Measurements from ENCODE around the gene ZPLD1. TPM values are rescaled to one million over a fixed set of nuclear protein-coding genes. Genes with fewer than 3 reads are reported as not detected.

The ZPLD1 gene
- total RNA-seq, 2 donors from 2014 or later = not detected

DNA sequence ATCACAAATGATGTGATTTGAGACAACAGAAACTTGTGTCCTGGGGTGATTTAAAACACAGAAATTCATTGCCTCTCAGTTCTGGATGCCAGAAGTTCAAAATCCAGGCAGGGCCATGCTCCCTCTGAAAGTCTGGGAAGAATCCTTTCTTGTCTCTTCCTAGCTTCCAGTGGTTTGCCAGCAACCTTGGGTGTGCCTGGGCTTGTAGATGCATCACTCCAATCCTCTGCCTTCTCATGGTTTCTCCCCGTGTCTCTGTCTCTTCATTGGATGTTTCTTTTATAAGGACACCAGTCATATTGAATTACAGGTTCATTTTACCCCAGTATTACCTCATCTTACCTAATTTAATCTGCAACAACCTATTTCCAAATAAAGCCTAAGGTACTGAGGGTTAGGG lies 16.7 kb downstream of the ZPLD1 start:
- no peaks in the 10 kb centered on the region for H3K9me3 Mint-ChIP-seq
- no peak for ATAC-seq
- H3K27ac Mint-ChIP-seq = no peak overlapping the region
- no peak for DNase-seq (ENCODE audit: low spot score in 2 of 2)
- H3K36me3 Mint-ChIP-seq = no peaks in the 10 kb centered on the region

DNA sequence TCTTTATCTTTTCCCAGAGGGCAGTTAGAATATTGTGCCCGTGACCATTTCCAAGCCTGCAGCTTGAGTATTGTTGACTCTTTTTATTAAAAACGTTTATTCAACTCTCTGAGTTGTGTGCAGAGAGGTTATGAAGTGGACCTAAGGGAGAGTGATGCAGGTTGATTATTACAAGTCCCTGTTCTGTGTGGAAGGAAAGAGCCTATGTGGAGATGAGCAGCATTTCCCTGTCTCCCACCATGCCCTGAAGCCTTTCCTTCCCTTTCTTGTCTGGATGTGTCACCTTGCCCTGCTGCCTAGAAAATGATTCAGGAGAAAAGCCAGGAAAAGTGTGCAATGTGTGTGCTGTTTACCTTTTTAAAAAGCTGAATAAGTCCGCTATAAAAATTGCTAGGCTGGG lies 19.4 kb downstream of the ZPLD1 start:
- H3K27ac Mint-ChIP-seq = no peak overlapping the region
- ATAC-seq (no peak), DNase-seq (ENCODE audit: low spot score in 2 of 2) (no peak)
- no peaks in the 10 kb centered on the region for H3K9me3 Mint-ChIP-seq
- H3K36me3 Mint-ChIP-seq = no peaks in the 10 kb centered on the region

DNA sequence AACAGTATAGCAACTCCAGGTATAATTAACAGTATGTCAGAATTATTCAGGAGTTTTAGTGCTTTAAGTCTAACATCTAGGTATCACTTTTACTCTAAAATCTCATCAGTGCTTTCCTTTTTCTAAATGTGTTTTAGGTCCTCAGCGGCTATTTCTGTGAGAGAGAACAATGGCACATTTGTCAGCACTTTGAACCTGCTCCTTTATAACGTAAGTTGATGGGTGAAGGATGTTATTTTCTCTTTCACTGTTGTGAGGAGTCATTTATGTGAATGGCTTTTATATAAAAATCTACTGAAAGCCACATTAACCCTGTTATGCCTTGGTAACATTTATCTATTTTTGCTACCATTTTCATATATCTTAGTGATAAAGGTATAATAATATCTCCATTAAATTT lies 22.8 kb downstream of the ZPLD1 start:
- DNase-seq (ENCODE audit: low spot score in 2 of 2) (no peak), ATAC-seq (no peak)
- Mint-ChIP-seq H3K36me3 (no peaks in the 10 kb centered on the region), H3K27ac (no peak overlapping the region), H3K9me3 (no peaks in the 10 kb centered on the region)

DNA sequence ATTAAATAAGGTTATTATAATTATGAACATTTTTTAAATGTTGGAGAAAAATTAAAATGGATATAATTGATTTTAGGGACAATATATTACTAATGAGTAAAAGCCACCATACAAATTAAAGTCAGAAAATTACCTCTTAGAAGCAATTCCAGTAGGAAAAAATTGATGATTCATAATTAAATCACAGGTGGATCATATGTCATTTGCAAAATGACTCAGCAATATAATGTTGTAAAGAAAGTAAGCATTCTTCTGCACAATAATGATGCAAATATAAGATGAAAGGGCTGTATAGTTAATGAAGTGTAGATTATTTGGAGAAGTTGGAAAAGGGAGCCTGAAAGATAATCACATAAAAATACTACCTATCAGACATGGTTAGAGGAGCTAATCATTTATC lies 25.8 kb downstream of the ZPLD1 start:
- Mint-ChIP-seq H3K27ac (no peak overlapping the region), H3K9me3 (no peaks in the 10 kb centered on the region), H3K36me3 (no peaks in the 10 kb centered on the region)
- DNase-seq (ENCODE audit: low spot score in 2 of 2) (no peak), ATAC-seq (no peak)

DNA sequence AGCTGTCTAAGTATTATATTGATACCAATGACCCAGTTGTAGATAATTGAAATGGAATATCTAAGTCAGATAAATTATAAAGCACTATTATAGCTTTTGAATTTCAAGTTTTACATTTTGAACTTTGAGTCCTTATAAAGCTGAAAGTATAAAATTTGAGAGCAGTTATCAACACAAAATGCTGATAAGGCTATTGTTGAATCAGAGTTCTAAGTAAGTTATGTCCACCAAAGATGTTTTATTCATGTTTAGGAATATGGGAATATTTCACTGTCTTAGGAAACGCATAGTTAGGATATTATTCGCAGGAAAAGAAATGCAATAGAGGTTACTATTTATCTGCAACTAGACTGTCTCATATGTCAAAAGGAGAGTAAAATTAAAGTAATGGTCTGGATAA lies 29.4 kb downstream of the ZPLD1 start:
- ATAC-seq (no peak), DNase-seq (ENCODE audit: low spot score in 2 of 2) (no peak)
- Mint-ChIP-seq H3K9me3 (no peaks in the 10 kb centered on the region), H3K36me3 (no peaks in the 10 kb centered on the region), H3K27ac (no peak overlapping the region)

DNA sequence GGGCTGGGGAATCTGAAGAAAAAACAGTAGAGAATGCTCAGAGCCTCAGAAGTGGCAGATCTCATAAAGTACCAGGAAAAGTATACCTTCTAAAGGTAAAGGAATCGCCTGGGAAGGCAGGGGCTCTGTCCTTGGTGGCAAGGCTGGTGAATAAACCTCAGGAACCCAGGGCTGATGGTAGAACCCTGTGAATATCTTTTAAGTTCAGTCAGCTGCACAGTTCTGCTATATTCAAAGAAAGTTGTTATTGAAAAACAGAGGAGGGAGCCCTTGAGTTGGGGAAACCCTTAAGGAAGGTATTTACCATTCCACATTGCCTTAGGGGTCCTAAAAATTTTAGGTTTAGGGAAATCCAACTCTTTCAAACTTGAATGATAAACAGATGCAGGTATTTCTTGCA lies 31.2 kb downstream of the ZPLD1 start:
- H3K9me3 Mint-ChIP-seq = no peaks in the 10 kb centered on the region
- ATAC-seq = no peak
- H3K27ac Mint-ChIP-seq = no peak overlapping the region
- H3K36me3 Mint-ChIP-seq = no peaks in the 10 kb centered on the region
- DNase-seq (ENCODE audit: low spot score in 2 of 2) = no peak

DNA sequence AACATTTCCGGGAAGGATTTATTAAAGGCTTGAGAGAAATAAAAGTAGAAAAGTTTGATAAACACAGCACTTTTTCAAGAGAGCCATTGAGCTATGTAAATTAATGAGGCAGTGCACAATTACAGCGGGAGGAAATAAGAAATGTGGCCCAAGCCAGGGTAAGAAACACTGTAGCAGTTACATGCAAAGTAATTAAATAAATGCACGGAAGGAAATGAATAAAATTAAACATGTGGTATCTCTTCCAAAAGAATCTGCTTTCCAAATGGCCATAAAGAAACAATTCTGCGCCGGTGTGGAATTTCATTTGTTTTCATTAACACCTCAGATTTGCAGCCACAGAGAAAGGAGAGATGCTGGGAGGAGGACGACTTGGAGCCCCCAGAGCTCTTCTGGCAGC lies 35.3 kb downstream of the ZPLD1 start:
- no peaks in the 10 kb centered on the region for H3K9me3 Mint-ChIP-seq
- no peak for ATAC-seq
- no peak overlapping the region for H3K27ac Mint-ChIP-seq
- no peaks in the 10 kb centered on the region for H3K36me3 Mint-ChIP-seq
- no peak for DNase-seq (ENCODE audit: low spot score in 2 of 2)

DNA sequence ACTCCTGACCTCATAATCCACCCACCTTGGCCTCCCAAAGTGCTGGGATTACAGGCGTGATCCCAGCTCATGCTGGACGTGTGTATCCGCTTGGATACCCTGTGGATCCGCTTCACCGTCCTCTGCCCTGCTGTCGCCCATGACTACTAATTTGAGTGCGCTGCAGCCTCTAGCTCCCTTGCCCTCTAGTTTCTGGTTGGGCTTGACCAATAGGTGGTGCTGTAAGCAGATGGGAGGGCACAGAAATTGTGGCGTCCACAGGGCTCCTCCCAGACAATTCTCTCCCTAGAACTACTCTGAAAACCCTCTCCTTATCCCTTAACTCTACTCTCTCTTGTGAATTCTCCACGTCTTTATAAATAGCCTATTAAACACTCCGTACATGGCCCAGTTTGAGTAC lies 36.2 kb downstream of the ZPLD1 start:
- ATAC-seq (no peak), DNase-seq (ENCODE audit: low spot score in 2 of 2) (no peak)
- H3K36me3 Mint-ChIP-seq = no peaks in the 10 kb centered on the region
- no peaks in the 10 kb centered on the region for H3K9me3 Mint-ChIP-seq
- H3K27ac Mint-ChIP-seq = no peak overlapping the region

DNA sequence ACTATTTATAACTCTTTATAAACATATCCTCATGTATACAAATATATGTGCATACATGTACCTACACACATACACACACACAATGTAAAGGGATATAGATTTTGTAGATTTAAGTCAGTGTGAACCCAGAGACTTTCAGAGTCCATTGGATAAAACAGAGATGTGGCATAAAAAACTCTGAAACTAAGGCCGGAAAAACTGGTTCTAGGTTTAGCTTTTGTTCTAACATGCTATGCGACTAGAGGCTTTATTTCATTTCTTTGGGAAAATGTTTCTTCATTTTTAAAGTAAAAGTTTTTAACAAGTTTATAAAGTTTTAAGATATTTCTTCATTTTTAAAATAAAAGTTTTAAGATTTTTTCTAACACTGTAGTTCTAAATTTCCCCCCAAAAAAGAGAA lies 36.7 kb downstream of the ZPLD1 start:
- no peak overlapping the region for H3K27ac Mint-ChIP-seq
- DNase-seq (ENCODE audit: low spot score in 2 of 2) = no peak
- H3K36me3 Mint-ChIP-seq = no peaks in the 10 kb centered on the region
- ATAC-seq = no peak
- no peaks in the 10 kb centered on the region for H3K9me3 Mint-ChIP-seq

DNA sequence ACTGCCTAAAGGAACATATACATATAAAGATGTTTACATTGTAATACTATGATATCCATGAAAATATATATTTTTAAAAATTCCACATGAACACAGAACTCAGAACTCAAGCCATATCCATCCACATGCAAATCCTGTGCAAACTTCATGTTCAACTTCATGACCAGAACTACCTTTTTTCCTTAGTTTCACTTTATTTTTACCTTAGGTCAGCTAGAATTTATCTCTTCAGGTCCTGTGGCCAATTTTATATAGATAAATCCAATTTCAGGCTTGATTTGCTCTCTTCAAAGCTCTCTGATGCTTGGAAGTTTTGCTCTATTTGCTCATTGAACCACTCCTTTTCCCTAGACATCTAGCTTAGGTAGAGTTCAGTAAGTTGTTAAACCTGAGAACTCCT lies 38.8 kb downstream of the ZPLD1 start:
- no peaks in the 10 kb centered on the region for H3K36me3 Mint-ChIP-seq

DNA sequence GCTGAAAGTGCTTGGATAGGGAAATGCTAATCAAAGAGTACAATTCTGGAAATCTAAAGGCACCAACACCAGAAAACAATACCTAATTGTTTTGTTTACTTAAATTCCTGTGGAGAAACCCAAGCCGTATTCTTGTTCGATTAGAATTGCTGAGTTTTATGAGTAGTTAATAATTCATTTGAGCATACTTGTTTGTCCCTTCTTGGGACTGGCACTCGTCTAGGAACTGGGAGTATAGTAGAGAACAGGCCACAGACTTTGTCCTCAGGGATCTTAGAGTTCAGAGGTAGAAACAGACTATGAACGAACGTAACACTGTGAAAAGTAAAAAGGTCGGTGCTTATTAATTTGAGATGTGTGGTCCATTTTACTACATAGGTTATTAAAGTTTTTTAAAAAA lies 39.4 kb downstream of the ZPLD1 start:
- H3K27ac Mint-ChIP-seq = no peak overlapping the region
- DNase-seq (ENCODE audit: low spot score in 2 of 2) (no peak), ATAC-seq (no peak)
- H3K9me3 Mint-ChIP-seq = no peaks in the 10 kb centered on the region
- no peaks in the 10 kb centered on the region for H3K36me3 Mint-ChIP-seq

More for the DNA sequence above, 38.8 kb downstream of the ZPLD1 start:
- no peak for ATAC-seq
- no peak for DNase-seq (ENCODE audit: low spot score in 2 of 2)
- Mint-ChIP-seq H3K9me3 (no peaks in the 10 kb centered on the region), H3K27ac (no peak overlapping the region)

DNA sequence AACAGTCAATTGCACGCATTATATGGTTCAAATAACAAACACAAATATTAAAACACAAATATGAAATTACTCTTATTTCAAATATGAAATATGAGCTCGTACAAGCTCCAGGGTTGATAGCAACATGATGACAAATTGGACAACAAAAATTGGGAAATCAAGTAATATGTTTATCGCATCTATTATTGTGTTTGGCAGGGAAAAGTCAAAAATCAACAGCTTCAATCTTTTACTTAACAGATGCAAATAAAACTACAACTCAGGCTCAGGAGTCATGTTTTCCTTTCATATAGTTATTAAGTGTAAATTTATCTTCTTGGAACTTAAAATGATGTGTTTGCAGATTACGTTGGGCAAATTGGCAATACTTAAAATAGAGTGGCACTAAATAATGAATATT lies 41.4 kb downstream of the ZPLD1 start:
- no peaks in the 10 kb centered on the region for H3K36me3 Mint-ChIP-seq
- DNase-seq (ENCODE audit: low spot score in 2 of 2) = no peak
- no peak for ATAC-seq
- H3K9me3 Mint-ChIP-seq = no peaks in the 10 kb centered on the region
- no peak overlapping the region for H3K27ac Mint-ChIP-seq

DNA sequence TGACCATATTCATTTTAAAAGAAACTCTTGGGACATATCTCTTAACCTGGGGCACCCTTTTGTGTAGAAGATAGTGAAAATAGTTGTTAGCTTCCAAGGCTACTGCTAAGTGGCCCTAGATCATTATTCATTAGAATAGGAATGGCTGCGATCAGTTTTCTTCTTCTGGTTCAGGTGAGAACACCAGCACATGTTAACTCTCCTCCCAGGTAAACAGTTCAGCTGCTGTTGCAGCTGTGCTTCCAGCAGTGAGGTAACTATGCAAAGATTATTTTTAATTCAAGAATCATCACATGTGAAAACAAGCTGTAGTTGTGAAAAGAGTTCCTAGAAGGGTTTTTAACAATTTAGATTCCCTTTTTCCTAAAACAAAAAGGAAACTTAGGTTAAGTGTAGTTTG lies 43.3 kb downstream of the ZPLD1 start:
- H3K27ac Mint-ChIP-seq = no peak overlapping the region
- H3K9me3 Mint-ChIP-seq = no peaks in the 10 kb centered on the region
- DNase-seq (ENCODE audit: low spot score in 2 of 2) (no peak), ATAC-seq (no peak)
- H3K36me3 Mint-ChIP-seq = no peaks in the 10 kb centered on the region

DNA sequence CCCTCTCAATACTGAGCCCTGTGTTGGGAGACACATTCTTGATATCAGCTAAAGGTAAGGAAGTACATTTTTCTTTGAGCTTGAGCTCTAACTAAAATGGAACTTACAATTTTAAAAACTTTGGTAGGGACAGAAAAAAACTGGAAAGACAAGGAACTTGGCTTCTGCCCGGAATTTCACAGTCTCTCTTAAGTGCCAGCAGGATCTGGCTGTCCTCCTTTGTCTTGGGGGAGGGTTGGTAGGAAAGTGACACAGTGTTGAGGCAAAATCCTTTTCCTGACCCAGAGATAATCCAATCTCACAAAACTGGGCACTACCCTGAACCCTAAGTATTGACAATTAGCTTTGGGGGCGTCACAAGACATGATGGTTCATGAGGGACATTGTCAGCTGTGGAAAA lies 45.3 kb downstream of the ZPLD1 start:
- no peak for ATAC-seq
- Mint-ChIP-seq H3K9me3 (no peaks in the 10 kb centered on the region), H3K27ac (no peak overlapping the region), H3K36me3 (no peaks in the 10 kb centered on the region)
- DNase-seq (ENCODE audit: low spot score in 2 of 2) = no peak

DNA sequence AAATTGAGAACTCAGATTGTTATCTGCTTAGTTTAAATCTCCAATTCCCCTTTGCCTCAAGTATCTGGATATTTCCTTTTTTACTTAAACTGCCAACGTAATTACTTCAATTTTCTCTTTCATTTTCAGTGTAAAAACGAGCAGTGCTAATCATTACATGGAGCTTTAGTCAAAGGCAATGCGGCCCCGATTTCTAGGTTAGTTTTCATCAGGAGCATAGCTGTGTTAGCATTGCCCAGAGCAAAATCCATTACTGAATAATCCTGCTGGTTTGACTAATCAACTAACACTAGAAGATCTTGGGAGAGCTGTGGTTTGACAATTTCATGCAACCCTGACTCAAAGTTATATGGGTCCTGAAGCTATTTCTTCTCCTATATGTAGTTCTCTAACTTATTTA lies 46.2 kb downstream of the ZPLD1 start:
- ATAC-seq (no peak), DNase-seq (ENCODE audit: low spot score in 2 of 2) (no peak)
- H3K27ac Mint-ChIP-seq = no peak overlapping the region
- H3K9me3 Mint-ChIP-seq = no peaks in the 10 kb centered on the region
- no peaks in the 10 kb centered on the region for H3K36me3 Mint-ChIP-seq

DNA sequence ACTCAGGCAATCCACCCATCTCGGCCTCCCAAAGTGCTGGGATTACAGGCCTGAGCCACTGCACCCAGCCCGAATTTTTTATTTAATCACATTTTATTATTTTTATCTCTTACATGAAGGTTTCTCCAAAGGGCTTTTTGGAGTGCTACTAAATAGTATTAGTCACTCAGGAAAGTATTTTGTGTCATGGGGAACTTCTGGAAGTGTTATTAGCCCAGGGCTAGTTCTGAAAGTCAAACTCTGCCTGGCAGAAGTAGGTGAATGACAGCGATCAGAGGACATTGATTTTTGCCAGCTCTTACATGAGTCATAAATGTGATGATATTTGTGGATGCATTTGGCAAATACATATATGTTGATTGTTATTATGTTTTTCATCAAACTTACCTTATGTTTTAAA lies 48.7 kb downstream of the ZPLD1 start:
- DNase-seq (ENCODE audit: low spot score in 2 of 2) = no peak
- H3K9me3 Mint-ChIP-seq = no peaks in the 10 kb centered on the region
- H3K36me3 Mint-ChIP-seq = no peaks in the 10 kb centered on the region
- no peak for ATAC-seq
- no peak overlapping the region for H3K27ac Mint-ChIP-seq

DNA sequence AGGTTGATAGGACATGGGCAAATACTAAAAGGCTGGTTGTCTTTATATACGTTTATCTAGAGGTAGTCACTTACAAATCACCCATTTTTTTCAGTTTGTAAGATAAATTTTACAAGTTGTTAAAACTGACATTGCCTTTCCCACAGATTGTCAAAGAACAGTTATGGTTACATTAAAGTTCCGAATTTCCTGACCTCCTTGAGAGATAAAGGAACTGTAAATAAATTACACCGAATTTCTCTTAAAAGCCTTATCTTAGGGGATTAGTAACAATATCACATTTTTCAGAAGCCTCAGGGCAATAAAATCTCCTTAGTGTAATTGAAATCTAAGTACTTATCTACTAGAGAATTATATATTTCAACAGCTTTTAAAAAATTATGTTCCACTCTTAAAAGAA lies 49.5 kb downstream of the ZPLD1 start:
- no peaks in the 10 kb centered on the region for H3K9me3 Mint-ChIP-seq
- H3K27ac Mint-ChIP-seq = no peak overlapping the region
- no peak for ATAC-seq
- H3K36me3 Mint-ChIP-seq = no peaks in the 10 kb centered on the region
- DNase-seq (ENCODE audit: low spot score in 2 of 2) = no peak

DNA sequence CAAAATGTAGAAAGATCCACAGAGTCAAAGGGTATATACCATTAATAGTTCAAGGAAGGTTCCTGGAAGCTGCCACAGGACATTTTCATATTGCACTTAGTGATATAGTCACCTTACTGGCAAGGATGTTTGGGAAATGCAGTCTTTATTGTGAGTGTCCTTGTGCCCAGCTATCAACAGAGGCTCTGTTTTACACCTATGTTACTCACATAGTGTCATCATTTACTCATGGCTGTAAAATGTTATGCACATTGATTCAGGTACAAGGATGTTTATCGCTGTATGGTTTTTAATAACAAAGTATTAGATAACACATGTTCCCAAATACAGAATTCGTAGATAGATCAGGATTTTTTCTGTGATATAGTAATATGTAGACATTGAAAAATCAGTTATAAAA lies 50.9 kb downstream of the ZPLD1 start:
- no peak for ATAC-seq
- no peak overlapping the region for H3K27ac Mint-ChIP-seq
- DNase-seq (ENCODE audit: low spot score in 2 of 2) = no peak
- H3K9me3 Mint-ChIP-seq = no peaks in the 10 kb centered on the region
- H3K36me3 Mint-ChIP-seq = no peaks in the 10 kb centered on the region

DNA sequence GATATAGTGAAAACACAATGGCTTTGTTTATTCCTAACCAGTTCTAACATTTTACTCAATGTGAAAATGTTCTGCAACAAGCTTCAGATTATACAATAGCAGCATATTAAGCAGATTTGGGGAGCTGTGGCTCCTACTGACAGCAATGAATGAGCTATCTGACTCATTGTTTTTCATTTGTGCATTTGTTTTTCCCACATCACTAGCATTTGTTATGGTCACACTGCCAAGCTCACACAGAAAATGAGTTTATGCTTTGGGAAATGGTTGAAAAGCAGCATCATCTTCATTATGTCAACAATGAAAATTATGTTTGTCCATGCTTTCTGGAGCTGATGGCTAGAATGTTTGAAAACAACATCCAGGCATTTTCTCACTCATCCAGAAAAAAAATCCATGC lies 53.5 kb downstream of the ZPLD1 start:
- H3K9me3 Mint-ChIP-seq = no peaks in the 10 kb centered on the region
- no peak overlapping the region for H3K27ac Mint-ChIP-seq
- ATAC-seq = no peak
- no peak for DNase-seq (ENCODE audit: low spot score in 2 of 2)
- no peaks in the 10 kb centered on the region for H3K36me3 Mint-ChIP-seq

Measured in activated naive CD4-positive, alpha-beta T cell treated with anti-CD3 and anti-CD28 coated beads, Interleukin-2, amount 50 U/mL, for 72 hours (primary cell).